RPMI8226 (cell line): Measurements from ENCODE around the gene TMEM132E.

Experiments used
- DNase-seq: peaks from one replicate; pipeline ENCODE4 v3.0.0-alpha.2; 2015

The TMEM132E gene

GRCh38 chr17:34569591-34569990 lies 9.8 kb upstream of the TMEM132E start:
- no peak for DNase-seq

GRCh38 chr17:34570506-34570905 lies 8.9 kb upstream of the TMEM132E start:
- DNase-seq: no peak

GRCh38 chr17:34571428-34572130 lies 7.8 kb upstream of the TMEM132E start:
- DNase-seq: no peak

DNA sequence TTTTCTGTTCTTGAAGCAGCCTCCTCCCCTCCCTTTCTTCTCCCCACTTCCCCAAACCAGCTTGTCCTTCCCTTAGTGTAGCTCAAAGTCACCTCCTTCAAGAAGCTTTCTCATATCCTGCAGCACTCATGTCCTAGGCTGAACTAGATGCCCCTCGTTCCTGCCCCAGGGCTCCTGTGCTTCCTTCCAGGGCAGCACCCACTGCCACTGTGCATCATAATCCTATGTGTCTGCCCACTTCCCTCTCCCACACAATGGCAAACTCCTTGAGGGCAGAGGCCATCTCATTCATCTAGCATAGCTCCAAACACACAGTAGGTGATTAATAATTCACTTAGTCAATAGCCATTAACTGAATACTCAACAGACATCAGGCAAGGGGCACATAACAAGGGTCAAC lies 6.9 kb upstream of the TMEM132E start:
- DNase-seq: no peak

DNA sequence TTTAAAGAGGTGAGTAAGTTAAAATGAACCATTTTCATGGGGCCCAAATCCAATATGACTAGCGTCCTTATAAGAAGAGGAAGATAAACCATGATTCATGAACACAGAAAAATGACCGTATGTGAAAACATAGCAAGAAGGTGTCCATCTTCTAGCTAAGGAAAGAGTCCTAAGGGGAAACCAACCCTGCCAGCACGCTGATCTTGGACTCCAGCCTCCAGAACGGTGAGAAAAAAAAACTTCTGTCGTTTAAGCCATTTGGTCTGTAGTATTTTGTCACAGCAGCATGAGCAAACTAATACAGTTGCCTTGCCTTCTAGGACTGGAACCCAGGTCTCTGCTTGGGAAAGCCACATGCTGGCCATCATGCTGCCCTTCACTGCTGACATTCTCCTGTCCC lies 4.2 kb upstream of the TMEM132E start:
- DNase-seq: no peak

DNA sequence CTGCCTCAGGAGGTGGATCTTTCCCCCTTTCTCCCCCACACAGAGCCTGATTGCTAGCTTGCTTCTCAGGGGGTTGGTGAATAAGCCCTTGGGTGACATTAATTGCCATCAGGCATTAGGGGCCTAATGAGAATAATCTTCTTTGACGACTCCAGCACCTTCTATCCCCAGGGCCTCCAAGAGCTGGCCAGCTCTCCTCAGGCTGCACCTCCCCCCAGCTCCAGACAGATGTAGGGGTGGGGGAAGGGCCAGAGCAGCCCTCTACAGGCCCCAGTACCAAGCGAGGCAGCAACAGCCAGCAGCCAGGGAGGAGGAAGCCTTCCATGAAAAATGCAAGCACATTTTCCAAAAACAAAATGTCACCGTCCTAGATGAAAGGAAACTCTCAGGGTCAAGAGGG lies 1.4 kb upstream of the TMEM132E start:
- DNase-seq: no peak

GRCh38 chr17:34578656-34579016 lies 746 bp upstream of the TMEM132E start:
- no peak for DNase-seq

DNA sequence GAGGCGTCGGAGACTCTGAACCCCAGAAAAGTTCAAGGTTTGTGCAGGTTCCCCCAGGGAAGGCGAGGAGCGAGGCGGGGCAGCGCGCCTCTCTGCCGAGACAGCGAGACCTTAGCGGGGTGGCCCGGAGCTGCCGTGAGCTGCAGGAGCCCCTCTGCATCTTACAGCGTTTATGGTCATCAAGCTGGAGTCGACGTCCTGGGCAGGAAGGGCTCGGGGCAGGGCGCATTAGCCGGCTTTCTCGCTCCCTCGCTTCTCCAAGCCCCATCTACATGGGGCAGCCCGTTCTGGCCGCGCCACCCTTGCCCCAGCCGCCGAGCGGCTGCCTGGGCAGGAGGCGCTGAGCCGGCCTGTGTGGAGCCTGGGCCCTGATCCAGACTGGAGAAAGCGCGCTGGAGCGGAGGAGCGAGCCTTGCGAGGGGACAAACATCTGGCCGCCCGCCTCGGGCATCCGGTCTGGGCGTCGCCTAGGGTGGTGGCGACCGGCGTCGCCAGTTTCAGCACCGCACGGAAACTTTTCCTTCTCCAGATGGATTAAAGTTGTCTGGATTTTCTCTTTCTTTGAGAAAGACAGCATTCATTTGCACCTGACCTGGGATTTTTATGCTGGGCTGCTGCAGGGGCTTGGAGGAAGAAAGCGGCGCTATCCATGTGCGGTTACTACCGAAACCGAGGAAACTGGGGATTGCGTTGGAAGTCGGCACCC lies 750 bp downstream of the TMEM132E start:
- DNase-seq: peak; percentile 80

DNA sequence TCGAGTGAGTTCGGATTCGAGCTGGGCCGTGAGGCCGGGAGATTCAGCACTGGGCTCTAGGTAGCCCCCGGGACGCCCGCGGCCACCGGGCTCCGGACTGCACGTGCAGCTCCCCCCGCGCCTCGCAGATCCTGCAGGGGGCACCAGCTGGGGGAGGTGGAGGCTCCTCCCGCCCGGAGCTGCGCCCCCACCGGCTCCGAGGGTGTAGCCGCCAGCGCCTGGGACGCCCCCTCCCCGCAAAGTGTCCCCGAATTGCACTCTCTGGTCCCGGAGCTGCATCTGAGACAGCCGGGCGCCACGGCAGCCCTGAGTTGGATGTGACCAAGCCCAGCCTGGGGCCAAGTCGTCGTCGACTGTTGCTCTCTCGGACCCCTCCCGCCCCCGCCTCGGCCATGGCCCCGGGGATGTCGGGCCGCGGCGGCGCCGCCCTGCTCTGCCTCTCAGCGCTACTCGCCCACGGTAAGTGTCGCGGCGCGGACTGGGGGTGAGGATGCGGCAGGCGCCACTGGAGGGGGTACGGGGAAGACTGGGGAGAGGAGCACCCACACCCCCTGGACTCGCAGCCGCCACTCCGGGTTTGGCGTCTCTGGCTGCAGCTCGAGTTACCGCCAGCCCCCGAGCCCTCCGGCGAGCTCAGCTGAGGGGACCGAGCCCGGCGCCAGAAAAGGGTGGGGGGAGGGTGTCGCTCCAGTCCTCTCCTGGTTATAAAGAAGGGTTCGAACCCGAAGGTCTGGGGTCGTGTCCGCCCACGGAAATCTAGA lies 1.5 kb downstream of the TMEM132E start:
- peak; percentile 42 for DNase-seq

GRCh38 chr17:34581446-34582184 lies 2.2 kb downstream of the TMEM132E start:
- DNase-seq: no peak

- DNase-seq: no peak
Measured at GRCh38 chr17:34582185-34582900, 3.0 kb downstream of the TMEM132E start.

DNA sequence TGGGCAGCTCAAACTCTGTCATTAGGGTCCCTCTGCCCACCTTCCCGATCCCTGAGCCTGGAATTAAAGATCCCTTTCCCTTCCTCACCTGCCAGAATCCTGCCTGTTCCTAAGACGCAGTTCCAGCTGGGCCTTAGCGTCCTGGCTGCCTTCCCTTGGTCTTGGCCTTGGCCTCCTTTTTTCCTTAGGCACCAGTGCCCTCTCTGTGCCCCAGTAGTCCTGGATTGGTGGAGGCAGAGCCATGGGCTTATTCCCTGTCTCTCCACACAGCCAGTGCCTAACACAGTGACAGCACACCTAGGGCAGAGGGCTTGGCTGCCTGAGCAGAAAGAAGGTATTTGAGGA lies 3.5 kb downstream of the TMEM132E start:
- no peak for DNase-seq

- DNase-seq: peak; percentile 32
Measured at GRCh38 chr17:34584805-34585416, 5.5 kb downstream of the TMEM132E start.

DNA sequence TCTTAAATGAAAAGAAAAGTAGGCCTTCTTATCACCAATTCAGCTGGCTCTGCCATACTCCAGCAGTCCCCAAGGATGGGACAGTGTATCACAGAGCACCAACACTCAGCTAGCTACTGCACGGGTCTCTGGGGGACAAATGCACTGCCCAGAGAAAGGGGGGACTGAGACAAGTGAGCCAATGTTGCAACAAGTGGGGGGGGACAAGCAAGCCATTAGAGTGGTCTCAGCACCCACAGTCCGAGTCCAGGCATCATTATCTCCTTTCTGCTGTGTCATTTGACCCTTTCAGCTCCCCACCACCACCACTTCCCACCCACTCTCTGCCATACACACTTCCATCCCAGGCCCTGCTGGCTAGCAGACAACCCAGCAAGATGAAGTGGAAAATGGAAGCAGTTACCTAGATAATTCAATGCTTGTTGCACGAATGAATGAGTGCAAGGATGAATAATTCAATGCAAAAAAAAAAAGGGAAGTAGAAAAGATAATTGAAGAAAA lies 7.0 kb downstream of the TMEM132E start:
- DNase-seq: no peak

DNA sequence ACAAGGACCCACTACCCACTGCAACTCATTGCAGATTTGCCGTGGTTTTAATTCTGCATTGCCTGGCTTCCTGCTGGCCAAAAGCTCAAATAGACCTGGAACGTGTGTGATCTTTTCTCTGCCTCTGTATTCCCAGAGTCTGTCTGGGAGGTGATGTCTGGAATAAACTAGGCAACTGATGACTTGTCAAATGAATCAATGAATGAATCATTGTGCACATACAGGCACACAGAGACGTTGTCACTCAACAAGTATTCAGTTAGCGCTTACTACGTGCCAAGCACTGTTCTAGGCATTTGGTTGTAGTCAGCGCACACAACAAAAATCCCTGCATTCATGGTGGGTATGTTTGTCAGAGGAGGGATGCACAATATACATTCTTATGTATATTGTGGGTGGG lies 8.9 kb downstream of the TMEM132E start:
- no peak for DNase-seq

GRCh38 chr17:34589120-34589965 lies 10.0 kb downstream of the TMEM132E start:
- DNase-seq: no peak

- no peak for DNase-seq
Measured at GRCh38 chr17:34592002-34592401, 12.6 kb downstream of the TMEM132E start.

DNA sequence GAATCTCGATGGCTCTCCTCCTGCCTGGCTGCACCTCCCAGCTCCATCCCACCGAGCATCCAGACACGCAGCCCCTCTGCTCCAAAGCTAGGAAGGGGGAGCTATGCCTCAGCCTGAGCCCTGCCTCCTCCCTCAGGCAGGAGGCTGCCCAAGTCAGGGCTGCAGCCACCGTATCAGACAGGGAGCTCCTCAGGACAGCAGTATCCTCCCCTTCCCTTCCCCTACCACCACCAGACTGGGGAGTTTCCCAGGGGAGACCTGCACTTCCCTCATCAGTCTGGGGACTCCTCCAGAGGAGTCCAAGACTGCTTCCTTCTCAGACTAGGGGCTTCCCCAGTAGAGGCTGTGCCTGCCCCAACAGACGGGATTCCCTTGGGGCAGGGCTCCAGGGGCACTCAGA lies 17.5 kb downstream of the TMEM132E start:
- no peak for DNase-seq

- no peak for DNase-seq
Measured at GRCh38 chr17:34598161-34598776, 18.9 kb downstream of the TMEM132E start.

DNA sequence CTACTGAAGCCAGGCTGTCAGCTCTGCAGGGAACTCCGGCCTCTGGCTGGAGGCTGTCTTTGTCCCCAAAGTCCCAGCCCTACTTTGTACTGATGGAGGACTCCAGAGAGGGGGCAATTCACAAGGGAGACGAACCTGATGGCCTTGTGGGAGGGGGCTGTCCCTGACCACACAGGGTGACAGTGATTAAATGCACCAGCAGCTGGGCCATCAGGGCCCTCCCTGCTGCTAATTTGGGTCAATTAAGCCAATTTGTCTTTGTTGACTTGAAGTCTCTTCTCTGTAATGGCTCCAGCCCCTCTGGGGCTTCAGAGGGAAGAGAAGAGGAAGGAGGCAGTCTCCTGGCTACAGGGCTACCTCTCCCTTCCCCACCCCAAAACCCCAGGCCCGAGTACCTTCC lies 22.0 kb downstream of the TMEM132E start:
- DNase-seq: no peak

- DNase-seq: no peak
Measured at GRCh38 chr17:34603974-34604373, 24.6 kb downstream of the TMEM132E start.
